Upper lobe of left lung (tissue), 4 donors: ENCODE measurements around the gene OR1F1.

Experiments
- CTCF ChIP-seq, 6 experiments: fragments of 450-650 bp in 4 of 6; fragments of 200-600 bp in 2 of 6; sonication (generic) in 2 of 6; IDR thresholded peaks; one replicate each; pipeline ENCODE4 v1.5.1; 2016 to 2019; ENCODE audit warnings: antibody characterized with exemption in 6 of 6
- POLR2A ChIP-seq, 4 donors: fragments of 450-650 bp; IDR thresholded peaks; one replicate each; pipeline ENCODE4 v1.5.1; 2016 to 2017; ENCODE audit warnings: antibody characterized with exemption in 4 of 4, mild to moderate bottlenecking in 2 of 4

GRCh38 chr16:3220839-3221238, 32.8 kb downstream of the OR1F1 start:
- no peak for TF ChIP-seq POLR2A (IDR thresholded peaks at IDR 0.05)
- TF ChIP-seq CTCF (IDR thresholded peaks at IDR 0.05), result no peak
